Activated naive CD8-positive, alpha-beta T cell treated with anti-CD3 and anti-CD28 coated beads, Interleukin-2, amount 50 U/mL, for 24 hours (primary cell): ENCODE results near the gene WDR31.

Source experiments
- ATAC-seq: fragments of 150-1000 bp; cut with Tn5 transposase; one replicate; pipeline ENCODE4 v1.10.0; 2021
- DNase-seq: peaks from one replicate; pipeline ENCODE4 v3.0.0; 2021
- H3K27ac Mint-ChIP-seq: one replicate; pipeline ENCODE4 v1.8.0; 2021; ENCODE audit warnings: mild to moderate bottlenecking, mixed read lengths
- H3K27me3 Mint-ChIP-seq: one replicate; pipeline ENCODE4 v1.8.0; 2021; ENCODE audit warnings: mixed read lengths
- H3K36me3 Mint-ChIP-seq: one replicate; pipeline ENCODE4 v1.8.0; 2021; ENCODE audit warnings: low read depth, mixed read lengths
- H3K4me1 Mint-ChIP-seq: one replicate; pipeline ENCODE4 v1.8.0; 2021; ENCODE audit warnings: mixed read lengths
- H3K4me3 Mint-ChIP-seq: one replicate; pipeline ENCODE4 v1.8.0; 2021; ENCODE audit warnings: mild to moderate bottlenecking, moderate library complexity, mixed read lengths
- H3K9me3 Mint-ChIP-seq: one replicate; pipeline ENCODE4 v1.8.0; 2021; ENCODE audit warnings: mixed read lengths

WDR31 gene

DNA sequence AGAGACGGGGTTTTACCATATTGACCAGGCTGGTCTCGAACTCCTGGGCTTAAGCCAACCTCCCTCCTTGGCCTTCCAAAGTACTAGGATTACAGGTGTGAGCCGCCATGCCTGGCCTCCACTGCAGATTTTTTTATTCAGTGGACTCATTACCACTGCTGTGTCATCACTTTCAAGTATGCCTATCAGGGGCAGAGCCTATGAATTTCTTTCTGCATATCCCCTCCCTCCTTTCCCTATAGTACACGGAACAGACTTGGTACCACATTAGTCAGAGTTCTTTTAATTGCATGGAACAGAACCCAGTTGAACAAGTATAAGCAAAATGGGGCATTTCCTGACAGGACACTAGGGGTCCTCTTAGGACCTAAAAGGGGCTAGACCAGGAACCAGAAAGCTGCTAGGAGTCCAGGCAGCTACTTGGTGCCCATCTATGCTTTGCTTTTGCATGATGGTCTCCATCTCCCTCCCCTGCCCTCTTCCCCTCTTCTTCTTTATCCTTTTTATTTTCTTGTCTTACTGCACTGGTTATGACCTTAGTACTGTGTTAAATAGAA lies 15.0 kb upstream of the WDR31 start:
- Mint-ChIP-seq H3K36me3 (peaks cover 2% of the 10 kb centered on the region), H3K4me1 (peaks cover 28% of the 10 kb centered on the region), H3K27me3 (peaks cover 10% of the 10 kb centered on the region), H3K4me3 (no peak overlapping the region), H3K9me3 (no peaks in the 10 kb centered on the region), H3K27ac (no peak overlapping the region)
- ATAC-seq (no peak), DNase-seq (no peak)

DNA sequence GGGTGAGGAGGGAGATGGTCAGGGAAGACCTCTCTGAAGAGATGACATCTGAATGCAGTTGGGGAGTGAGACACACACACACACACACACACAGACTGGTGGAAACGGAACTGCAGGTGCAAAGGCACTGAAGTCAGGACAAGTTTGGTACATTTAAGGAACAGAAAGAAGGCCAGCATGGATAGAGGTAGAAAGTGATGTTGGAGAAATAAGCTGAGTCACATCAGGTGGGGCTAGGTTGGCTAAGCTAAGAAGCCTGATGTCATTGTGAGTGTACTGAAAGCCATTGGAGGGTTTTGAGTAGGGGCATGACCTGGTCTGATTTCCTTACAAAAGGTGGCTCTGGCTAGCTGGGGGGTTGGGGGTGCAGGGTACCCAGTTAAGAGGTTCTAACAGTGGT lies 12.3 kb upstream of the WDR31 start:
- Mint-ChIP-seq H3K4me3 (no peak overlapping the region), H3K9me3 (no peaks in the 10 kb centered on the region)

GRCh38 chr9:113352006-113352405 lies 11.9 kb upstream of the WDR31 start:
- Mint-ChIP-seq H3K4me3 (no peak overlapping the region), H3K27me3 (peaks cover 14% of the 10 kb centered on the region)
- no peak for ATAC-seq

More for the DNA sequence above, 12.3 kb upstream of the WDR31 start:
- ATAC-seq (no peak), DNase-seq (no peak)
- Mint-ChIP-seq H3K27ac (peak overlapping the region; percentile 76), H3K36me3 (peaks cover 2% of the 10 kb centered on the region), H3K4me1 (peaks cover 44% of the 10 kb centered on the region), H3K27me3 (peaks cover 14% of the 10 kb centered on the region)

DNA sequence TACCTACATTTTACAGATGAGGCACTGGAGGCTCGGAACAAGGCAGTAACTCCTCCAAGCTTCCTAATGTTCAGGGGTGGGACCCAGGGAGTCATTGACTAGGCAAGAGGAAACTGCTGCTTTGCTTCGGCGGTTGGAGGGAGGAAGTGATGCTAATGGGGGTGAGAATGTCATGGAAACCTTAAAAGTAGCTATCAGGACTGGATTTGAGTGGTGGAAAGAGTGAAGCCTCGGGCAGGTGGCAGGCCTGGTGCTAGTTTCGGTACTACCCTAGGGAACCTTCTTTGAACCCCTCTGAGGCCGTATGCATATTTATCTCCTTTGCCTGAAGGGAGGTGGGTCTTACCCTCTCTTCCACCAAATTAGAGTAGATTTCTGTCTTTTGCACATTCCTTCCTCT lies 10.9 kb upstream of the WDR31 start:
- H3K36me3 Mint-ChIP-seq, result peaks cover under 1% of the 10 kb centered on the region
- H3K4me3 Mint-ChIP-seq, result peak overlapping the region; percentile 84
- ATAC-seq (peak; percentile 80), DNase-seq (peak; percentile 57)
- H3K4me1 Mint-ChIP-seq, result peaks cover 53% of the 10 kb centered on the region
- no peaks in the 10 kb centered on the region for H3K9me3 Mint-ChIP-seq
- H3K27ac Mint-ChIP-seq, result peak overlapping the region; percentile 94
- peaks cover 14% of the 10 kb centered on the region for H3K27me3 Mint-ChIP-seq

More at GRCh38 chr9:113352006-113352405, 11.9 kb upstream of the WDR31 start:
- peak overlapping the region; percentile 76 for H3K27ac Mint-ChIP-seq
- H3K36me3 Mint-ChIP-seq, result peaks cover 2% of the 10 kb centered on the region
- peaks cover 48% of the 10 kb centered on the region for H3K4me1 Mint-ChIP-seq
- no peaks in the 10 kb centered on the region for H3K9me3 Mint-ChIP-seq
- DNase-seq, result no peak

DNA sequence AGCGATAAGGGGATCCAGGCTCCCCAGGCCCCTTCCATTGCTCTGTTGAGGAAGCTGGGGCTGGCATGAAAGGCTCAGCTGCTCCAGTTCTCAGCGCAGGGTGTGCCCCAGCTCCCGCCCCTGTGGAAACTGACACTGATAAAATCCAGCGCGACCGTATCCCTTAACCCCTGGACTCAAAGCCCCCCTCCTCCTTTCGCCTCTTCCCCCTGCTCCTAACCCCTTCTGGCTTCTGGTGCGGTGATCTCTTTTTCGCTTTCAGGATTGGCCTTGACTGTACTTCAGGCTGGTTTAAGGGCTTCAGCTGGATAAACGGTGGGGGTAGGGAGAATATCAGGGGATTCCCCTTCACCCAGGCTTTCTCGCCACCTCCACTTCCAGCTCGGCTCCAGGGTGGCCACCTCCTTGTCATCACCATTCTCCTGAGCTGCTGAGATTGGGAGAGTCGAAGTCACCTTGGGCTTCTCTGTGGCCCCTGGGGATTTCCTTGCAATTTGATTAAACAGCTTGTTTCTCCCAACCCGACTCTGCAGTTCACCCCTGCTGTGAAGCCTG lies 10.1 kb upstream of the WDR31 start:
- H3K27ac Mint-ChIP-seq, result peak overlapping the region; percentile 94
- ATAC-seq (peak; percentile 24), DNase-seq (peak; percentile 39)
- H3K36me3 Mint-ChIP-seq, result no peaks in the 10 kb centered on the region
- H3K9me3 Mint-ChIP-seq, result no peaks in the 10 kb centered on the region
- peaks cover 60% of the 10 kb centered on the region for H3K4me1 Mint-ChIP-seq
- peaks cover 14% of the 10 kb centered on the region for H3K27me3 Mint-ChIP-seq
- H3K4me3 Mint-ChIP-seq, result peak overlapping the region; percentile 84

DNA sequence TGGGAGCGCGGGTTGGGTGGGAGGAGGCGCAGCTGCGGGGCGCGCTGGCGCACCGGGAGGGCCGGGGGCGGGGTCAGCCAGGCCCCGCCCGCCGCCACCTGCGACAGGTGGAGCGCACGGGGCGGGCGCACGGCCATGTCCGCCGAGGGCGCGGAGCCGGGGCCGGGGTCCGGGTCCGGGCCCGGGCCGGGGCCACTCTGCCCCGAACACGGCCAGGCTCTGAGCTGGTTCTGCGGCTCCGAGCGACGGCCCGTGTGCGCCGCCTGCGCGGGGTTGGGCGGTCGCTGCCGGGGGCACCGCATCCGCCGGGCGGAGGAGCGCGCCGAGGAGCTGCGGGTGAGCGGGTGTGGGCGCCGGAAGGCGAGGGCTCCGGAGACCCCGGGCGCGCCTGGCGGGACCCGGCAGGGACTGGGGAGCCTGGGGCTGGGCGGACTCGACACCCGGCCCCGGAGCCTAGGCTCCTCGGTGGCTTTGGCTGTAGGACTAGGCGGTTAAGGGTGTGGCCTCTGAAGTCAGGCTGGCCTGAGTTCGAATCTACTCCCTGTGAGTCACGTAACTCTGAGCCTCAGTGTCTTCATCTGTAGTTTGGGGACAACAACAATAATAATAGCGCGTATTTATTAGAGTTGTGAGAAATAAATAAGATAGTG lies 9.5 kb upstream of the WDR31 start, which contains the start of gene BSPRY:
BSPRY (plus strand) TSS at position 97 of the 650 bp plus-strand sequence; CDS start at position 136, 39 bp downstream.
- Mint-ChIP-seq H3K27me3 (peaks cover 14% of the 10 kb centered on the region), H3K9me3 (no peaks in the 10 kb centered on the region), H3K27ac (peak within 1 kb of the TSS; percentile 94), H3K4me3 (peak within 1 kb of the TSS; percentile 84), H3K36me3 (no peaks in the 10 kb centered on the region), H3K4me1 (peaks cover 63% of the 10 kb centered on the region)
- DNase-seq, result peak; percentile 36
- ATAC-seq, result peak; percentile 49

GRCh38 chr9:113349066-113349444 lies 9.0 kb upstream of the WDR31 start:
- ATAC-seq (no peak), DNase-seq (no peak)
- Mint-ChIP-seq H3K4me1 (peaks cover 63% of the 10 kb centered on the region), H3K27me3 (peaks cover 14% of the 10 kb centered on the region), H3K4me3 (peak overlapping the region; percentile 75), H3K9me3 (no peaks in the 10 kb centered on the region), H3K36me3 (no peaks in the 10 kb centered on the region), H3K27ac (peak overlapping the region; percentile 63)

DNA sequence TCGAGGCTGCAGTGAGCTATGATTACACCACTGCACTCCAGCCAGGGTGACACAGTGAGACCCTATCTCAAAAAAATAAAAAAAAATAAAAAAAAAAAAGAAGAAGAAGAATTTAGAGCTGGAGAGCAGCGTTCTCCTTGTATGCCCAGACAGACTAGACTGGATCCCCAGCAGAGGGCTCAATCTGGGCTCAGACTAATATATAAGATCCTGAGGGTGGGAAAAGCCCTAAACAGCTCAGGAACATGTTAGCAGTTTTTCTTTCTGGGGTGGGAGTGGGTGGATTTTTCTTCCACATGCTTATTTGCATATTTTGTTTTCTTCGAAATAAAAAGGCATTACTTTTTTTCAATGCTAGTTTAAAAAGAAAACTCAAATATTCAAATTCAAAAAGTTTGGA lies 8.4 kb upstream of the WDR31 start:
- H3K27ac Mint-ChIP-seq, result no peak overlapping the region
- peaks cover 67% of the 10 kb centered on the region for H3K4me1 Mint-ChIP-seq
- DNase-seq (no peak), ATAC-seq (no peak)
- no peaks in the 10 kb centered on the region for H3K36me3 Mint-ChIP-seq
- no peaks in the 10 kb centered on the region for H3K9me3 Mint-ChIP-seq
- peaks cover 14% of the 10 kb centered on the region for H3K27me3 Mint-ChIP-seq
- no peak overlapping the region for H3K4me3 Mint-ChIP-seq

- H3K4me1 Mint-ChIP-seq, result peaks cover 62% of the 10 kb centered on the region
- no peak for ATAC-seq
These were observed 5.6 kb upstream of the WDR31 start for GRCh38 chr9:113345671-113346070.

GRCh38 chr9:113345190-113345589 lies 5.1 kb upstream of the WDR31 start:
- Mint-ChIP-seq H3K27me3 (peaks cover 4% of the 10 kb centered on the region), H3K36me3 (no peaks in the 10 kb centered on the region), H3K4me1 (peaks cover 62% of the 10 kb centered on the region), H3K9me3 (no peaks in the 10 kb centered on the region), H3K4me3 (no peak overlapping the region), H3K27ac (peak overlapping the region; percentile 11)
- no peak for DNase-seq
- ATAC-seq, result no peak

More at GRCh38 chr9:113345671-113346070, 5.6 kb upstream of the WDR31 start:
- Mint-ChIP-seq H3K27me3 (peaks cover 4% of the 10 kb centered on the region), H3K4me3 (no peak overlapping the region), H3K9me3 (no peaks in the 10 kb centered on the region), H3K36me3 (no peaks in the 10 kb centered on the region), H3K27ac (no peak overlapping the region)
- no peak for DNase-seq

- Mint-ChIP-seq H3K4me1 (peaks cover 61% of the 10 kb centered on the region), H3K4me3 (no peak overlapping the region), H3K9me3 (no peaks in the 10 kb centered on the region), H3K27ac (no peak overlapping the region), H3K36me3 (no peaks in the 10 kb centered on the region), H3K27me3 (no peaks in the 10 kb centered on the region)
- DNase-seq, result no peak
- ATAC-seq, result no peak
These were observed 3.7 kb upstream of the WDR31 start for GRCh38 chr9:113343732-113344231.

GRCh38 chr9:113341712-113342410 lies 1.8 kb upstream of the WDR31 start:
- no peaks in the 10 kb centered on the region for H3K36me3 Mint-ChIP-seq
- H3K4me1 Mint-ChIP-seq, result peaks cover 47% of the 10 kb centered on the region
- ATAC-seq (no peak), DNase-seq (no peak)
- H3K27me3 Mint-ChIP-seq, result no peaks in the 10 kb centered on the region
- H3K9me3 Mint-ChIP-seq, result no peaks in the 10 kb centered on the region
- H3K27ac Mint-ChIP-seq, result peak overlapping the region; percentile 37
- peak overlapping the region; percentile 86 for H3K4me3 Mint-ChIP-seq

DNA sequence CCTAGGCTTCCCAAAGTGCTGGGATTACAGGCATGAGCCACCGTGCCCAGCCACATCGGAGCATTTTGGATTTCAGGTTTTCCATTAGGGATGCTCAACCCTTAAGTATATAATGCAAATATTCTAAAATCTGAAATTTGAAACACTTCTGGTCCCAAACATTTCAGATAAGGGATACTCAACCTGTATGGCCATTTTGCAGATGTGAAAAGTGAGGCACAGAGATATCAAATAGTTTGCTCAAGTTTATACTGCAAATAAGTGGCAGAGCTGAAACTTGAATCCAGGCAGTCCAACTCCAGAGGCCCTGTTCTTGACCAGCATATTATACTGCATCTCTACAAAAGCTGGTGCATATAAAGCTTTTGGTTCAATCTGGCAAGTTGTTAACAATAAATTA lies 2.4 kb downstream of the WDR31 start:
- H3K27ac Mint-ChIP-seq, result no peak overlapping the region

DNA sequence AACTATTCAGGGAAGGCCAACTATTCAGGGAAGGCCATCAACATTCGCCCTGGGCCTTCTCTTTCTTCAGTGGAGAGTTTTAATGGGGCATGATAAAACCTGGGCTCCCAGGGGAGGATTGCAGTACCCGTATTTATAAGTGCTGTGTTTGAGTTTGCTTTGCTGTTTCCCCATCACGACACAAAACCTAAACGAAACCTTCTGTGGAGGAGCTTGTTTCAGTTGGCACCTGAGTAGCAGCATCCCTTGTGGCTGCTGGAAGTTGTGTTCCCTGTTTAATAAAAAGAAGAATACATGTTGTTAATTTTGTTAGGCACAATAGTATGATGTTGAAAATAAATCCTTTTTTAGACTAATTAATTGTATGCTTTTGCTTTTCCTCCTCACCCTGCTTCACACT lies 8.3 kb downstream of the WDR31 start:
- H3K27me3 Mint-ChIP-seq, result no peaks in the 10 kb centered on the region
- H3K9me3 Mint-ChIP-seq, result no peaks in the 10 kb centered on the region
- no peak for DNase-seq
- H3K4me3 Mint-ChIP-seq, result no peak overlapping the region
- H3K36me3 Mint-ChIP-seq, result no peaks in the 10 kb centered on the region
- H3K4me1 Mint-ChIP-seq, result no peaks in the 10 kb centered on the region
- ATAC-seq, result no peak
- H3K27ac Mint-ChIP-seq, result no peak overlapping the region

More for the DNA sequence above, 2.4 kb downstream of the WDR31 start:
- DNase-seq (no peak), ATAC-seq (no peak)
- H3K4me3 Mint-ChIP-seq, result no peak overlapping the region
- H3K27me3 Mint-ChIP-seq, result no peaks in the 10 kb centered on the region
- H3K4me1 Mint-ChIP-seq, result peaks cover 28% of the 10 kb centered on the region
- no peaks in the 10 kb centered on the region for H3K9me3 Mint-ChIP-seq
- no peaks in the 10 kb centered on the region for H3K36me3 Mint-ChIP-seq
